ENCODE data around the gene TNK2.
"Not testable (repeated sequence)": the region's sequence is repeated elsewhere in the genome, so short reads cannot be mapped to it uniquely, and the experiment has no call there.

TNK2 gene

GRCh38 chr3:195916291-195916690 is 7.9 kb upstream of the TNK2 start:
- DNase-seq: no peak

DNA sequence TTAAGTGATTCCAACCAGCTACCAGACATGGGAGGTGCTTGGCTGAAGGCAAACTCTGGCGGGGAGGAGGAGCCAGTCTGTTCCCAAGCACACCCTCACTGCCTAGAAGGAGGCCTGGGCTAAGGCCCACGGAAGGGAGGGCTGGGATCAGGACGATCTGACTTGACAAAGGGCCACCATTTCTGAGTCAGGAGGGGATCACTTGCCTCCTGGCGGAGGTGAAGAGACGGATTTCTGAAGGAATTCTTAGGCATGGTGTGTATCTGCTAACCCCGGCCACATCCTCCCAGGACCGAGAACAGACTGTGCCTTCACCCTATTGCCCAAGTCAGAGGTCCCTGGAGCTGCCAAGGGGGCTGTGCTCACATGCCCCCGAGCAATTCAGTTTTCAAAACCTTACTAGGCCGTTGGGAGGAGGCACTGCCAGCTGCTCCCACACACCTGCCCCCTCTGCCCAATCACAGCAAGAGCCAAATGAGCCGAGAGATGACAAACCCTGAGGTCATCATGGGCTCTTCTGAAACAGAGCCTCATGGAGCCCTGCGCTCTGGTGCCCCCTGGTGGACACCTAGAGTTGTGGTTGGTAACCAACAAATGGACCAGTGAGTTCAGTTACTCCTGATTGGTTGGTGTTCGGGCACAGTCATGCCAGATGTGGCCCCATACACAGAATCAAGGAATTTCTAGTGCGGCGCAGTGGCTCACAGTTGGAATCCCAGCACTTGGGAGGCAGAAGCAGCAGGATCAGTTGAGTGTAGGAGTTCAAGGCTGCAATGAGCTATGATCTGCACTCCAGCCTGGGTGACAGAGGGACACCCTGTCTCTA is 6.5 kb upstream of the TNK2 start:
- no peak for DNase-seq

DNA sequence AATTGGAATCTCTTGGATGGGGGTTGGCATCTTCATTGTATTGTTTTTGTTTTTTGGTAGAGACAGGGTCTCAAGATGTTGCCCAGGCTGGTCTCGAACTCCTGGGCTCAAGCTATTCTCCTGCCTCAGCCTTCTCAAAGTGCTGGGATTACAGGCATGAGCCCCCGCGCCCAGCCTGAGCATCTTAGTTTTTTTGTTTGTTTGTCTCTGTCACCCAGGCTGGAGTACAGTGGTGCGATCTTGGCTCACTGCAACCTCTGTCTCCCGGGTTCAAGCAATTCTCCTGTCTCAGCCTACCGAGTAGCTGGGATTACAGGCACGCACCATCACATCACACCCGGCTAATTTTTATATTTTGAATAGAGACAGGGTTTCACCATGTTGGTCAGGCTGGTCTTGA is 5.8 kb upstream of the TNK2 start:
- not testable (repeated sequence) for DNase-seq

GRCh38 chr3:195913382-195913781 is 5.0 kb upstream of the TNK2 start:
- no peak for DNase-seq

- no peak for DNase-seq
Measured at GRCh38 chr3:195911946-195912270, 3.6 kb upstream of the TNK2 start.

- no peak for DNase-seq
Measured at GRCh38 chr3:195911041-195911945, 2.9 kb upstream of the TNK2 start.

DNA sequence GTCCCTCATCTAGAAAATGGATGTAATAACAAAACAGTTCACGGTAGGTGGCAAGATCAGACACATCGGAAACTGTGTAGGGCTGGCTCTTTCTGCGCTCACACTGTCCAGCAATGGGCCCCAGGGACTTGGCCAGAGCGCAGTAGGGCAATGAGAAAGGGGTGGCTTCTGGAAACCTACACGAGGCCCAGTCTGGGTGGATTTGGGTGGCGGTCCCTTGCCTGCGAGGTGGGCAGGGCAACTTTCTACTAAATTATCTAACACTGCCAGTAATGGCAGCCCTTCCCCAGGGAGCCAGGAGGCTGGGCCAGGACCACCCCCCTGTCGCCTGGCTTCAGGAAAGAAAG is 2.1 kb upstream of the TNK2 start:
- DNase-seq: no peak

GRCh38 chr3:195909644-195910498 is 1.5 kb upstream of the TNK2 start:
- DNase-seq: peak; percentile 88

DNA sequence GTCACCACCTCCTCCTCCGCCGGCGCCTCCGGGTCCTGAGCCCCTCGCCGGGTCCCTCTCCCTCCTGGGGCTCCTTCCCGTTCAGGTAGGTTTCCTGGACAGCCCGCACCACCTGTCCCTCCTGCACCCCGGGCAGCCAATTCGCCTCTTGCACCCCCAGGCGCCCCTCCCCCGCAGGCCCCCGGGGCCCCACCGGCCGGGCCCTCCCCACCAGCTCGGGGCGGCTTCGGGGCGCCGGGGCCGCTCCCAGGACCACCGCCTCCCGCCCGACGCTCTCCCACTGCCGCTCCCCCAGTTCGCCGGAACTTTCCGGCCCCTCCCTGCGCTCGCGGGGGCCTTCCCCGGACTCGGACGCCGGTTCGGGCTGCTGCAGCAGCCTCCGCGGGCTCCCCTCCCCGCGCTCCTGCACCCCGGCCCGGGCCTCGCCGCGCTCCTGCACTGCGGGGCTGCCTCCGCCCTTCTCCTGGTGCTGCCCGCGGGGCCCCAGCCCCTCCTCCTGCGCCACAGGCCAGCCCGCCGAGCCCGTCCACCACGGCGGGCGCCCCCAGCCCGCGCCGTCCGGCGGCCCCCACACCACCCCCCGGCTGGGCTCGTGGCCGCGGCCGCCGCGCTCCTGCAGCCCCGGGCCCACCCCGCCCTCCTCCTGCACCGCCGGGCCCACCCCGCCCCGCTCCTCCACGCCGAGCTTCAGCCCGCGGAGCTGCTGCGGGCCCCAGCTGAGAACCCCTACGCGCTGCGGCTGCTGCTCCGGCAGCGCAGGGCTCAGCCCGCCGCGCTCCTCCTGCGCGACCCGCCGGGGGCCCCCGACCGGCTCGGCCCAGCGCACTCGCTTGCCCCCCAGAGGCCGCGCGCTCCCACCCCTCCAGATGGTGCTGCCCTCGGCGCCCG is 587 bp upstream of the TNK2 start:
- no peak for DNase-seq

- DNase-seq: no peak
Measured at GRCh38 chr3:195907684-195907933, 742 bp downstream of the TNK2 start.

- peak; percentile 72 for DNase-seq
Measured at GRCh38 chr3:195906865-195907683, 1.3 kb downstream of the TNK2 start.

DNA sequence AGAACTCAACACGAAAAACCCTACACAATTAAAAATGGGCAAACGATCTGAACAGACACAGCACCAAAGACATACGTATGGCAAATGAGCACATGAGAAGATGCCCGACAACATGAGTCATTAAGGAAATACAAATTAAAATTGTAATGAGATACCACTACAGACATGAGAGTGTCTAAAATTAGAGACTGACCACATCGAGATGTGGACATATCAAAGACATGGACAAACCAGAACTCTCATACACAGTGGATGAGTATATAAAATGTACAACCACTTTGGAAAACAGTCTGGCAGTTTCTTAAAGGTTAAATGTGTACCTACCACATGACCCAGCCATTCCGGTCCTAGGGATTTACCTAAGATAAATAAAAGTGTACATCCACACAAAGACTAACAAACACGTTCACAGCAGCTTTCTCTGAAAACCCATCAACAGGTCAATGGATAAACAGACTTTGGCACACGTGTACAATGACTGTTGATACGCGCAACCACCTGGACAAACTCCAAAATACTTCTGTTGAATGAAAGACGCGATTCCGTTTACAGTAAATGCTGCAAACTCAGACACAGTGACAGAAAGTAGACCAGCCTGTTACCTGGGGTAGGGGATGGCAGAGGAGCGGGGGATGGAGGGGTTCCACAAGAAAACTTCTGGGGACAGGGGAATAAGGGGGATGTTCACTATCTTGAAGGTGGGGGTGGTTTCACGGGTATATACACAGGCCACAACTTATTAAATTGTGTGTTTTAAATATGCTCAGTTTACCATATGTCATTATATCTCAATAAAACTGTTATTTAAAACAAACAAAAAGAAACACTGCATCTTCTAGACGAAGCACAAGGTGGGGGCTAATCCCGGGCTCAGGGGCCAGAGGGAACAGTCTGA is 2.1 kb downstream of the TNK2 start:
- DNase-seq: no peak

DNA sequence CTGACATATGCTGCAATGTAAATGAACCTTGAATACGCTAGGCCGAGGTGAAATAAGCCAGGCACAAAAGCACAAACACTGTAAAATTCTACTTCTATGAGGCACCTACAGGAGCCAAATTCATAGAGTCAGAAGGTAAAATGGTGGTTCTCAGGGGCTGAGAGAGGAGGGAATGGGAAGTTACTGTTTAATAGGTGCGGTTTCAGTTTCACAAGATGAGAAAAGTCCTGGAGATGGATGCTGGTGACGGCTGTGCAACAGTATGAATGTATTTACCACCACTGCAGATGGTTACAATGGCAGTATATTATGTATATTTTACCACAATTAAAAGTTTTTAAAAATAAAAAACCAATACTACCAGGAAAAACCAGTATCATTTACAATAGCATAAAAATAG is 4.0 kb downstream of the TNK2 start:
- DNase-seq: no peak

- DNase-seq: no peak
Measured at GRCh38 chr3:195903950-195904290, 4.4 kb downstream of the TNK2 start.

GRCh38 chr3:195902634-195903033 is 5.7 kb downstream of the TNK2 start:
- DNase-seq: not testable (repeated sequence)

DNA sequence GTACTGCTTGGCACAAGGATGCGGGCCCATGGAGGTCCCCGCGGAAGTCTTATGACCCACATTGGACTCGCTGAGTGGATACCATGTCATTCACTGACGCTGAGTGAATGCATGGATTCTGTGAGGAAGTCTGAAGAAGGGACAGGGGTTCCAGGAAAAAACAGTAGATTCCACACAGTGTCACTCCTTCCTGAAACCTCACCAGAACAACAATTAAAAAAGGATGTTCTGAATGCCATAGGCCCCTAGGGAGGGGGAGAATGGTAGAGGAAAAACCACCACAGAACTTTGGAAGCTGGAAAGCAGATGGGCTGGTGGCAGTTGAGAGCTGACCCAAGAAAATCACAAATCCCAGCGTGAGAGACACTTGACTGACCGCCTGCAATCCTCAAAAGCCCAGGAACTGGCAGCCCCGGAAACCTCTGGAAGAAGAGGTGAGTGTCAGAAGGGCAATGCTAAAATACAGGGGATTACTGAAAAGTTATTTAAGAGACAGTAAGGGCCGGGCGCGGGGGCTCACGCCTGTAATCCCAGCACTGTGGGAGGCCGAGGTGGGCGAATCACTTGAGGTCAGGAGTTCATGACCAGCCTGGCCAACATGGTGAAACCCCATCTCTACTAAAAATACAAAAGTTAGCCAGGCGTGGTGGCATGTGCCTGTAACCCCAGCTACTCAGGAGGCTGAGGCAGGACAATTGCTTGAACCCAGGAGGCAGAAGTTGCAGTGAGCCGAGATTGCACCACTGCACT is 6.3 kb downstream of the TNK2 start:
- not testable (repeated sequence) for DNase-seq

GRCh38 chr3:195900436-195901355 is 7.7 kb downstream of the TNK2 start:
- peak; percentile 21 for DNase-seq

DNA sequence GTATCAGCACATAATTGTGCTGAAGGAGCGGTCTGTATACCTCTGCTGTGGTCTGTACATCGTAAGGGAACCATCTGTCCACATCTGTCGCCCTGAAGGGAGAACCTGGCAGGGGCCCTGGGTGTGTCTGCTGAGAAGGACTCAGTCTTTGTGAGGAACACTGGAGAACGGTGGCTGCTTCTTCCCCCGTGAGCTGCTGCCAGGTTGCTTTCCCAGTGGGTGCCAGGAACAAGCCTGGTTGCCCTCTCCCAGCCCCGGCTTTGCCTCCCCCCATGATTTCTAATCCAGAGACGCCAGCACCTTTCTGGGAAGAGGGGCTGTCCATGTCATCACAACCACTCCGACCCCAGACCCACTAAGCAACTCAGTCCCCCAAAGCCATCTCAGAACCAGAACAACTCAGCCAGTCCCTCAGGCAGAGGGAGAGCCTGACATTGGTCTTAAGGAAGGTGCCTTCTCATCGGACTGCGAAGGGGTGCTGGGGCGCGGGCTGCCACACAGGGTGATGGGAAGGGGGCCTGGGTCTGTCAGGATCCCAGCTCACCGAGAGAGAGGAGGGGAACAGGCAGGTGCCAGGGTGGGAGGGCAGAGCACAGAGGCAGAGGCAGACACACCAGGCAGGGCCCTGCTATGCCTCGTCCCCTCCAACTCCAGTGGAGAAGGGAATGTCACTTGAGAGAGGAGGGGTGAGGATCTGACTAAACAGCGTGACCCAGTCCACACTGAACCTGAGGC is 8.5 kb downstream of the TNK2 start:
- no peak for DNase-seq
